NCI-H1694 treated with DMSO at 0.1 percent for 48 hours (cell line): Measurements from ENCODE around the gene BCL2L14.
A peak's percentile ranks its signal among the peaks of the same experiment; 100 is the strongest.

ENCODE experiments used
- DNase-seq: peaks from one replicate; lab custom pipeline; 2025; lab: John Stamatoyannopoulos, UW

Gene BCL2L14, protein sequence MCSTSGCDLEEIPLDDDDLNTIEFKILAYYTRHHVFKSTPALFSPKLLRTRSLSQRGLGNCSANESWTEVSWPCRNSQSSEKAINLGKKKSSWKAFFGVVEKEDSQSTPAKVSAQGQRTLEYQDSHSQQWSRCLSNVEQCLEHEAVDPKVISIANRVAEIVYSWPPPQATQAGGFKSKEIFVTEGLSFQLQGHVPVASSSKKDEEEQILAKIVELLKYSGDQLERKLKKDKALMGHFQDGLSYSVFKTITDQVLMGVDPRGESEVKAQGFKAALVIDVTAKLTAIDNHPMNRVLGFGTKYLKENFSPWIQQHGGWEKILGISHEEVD

DNA sequence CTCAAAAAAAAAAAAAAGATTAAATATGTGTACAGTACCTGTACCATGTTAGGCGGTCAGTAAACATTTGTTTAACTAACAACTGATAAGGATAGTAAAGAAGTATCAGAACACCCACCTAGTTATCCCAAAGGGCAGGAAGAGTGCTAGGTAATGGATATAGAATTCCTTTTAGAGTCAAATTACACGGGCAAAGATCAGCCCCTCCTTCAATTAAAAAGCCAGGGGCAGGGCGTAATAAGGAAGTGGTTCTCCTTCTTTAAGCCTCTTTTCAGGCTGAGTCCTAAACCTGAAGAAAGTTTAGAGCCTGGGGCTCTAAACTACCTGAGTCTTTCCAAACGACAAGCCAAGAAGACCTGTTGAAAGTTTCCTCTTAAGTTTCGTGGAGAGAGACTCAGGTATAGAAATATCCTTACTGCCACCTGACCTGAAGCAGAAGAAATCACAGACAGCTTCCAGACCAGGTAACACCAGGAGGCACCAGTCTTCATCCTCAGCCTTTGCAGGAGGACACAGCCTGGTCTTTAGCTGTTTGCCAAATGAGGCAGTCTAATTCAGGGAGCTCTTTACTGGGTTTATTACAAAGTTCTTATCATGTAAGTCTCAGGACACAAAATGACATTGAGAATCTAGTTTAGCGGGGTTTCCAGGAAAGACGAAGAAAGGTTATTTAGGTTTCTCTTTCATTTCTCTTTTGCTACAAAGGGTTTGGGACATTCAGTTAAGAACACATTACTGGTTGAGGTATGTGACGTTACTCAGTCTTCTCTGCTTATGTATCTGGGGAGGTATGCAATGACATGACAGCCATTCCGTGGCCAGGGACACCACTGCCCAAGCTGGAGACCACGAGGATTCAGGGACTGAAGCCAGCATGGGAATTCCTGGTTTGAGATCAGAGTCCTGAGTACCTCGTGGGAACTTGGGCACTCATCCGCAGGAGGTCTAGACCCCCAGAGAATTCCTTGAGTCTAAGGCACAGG, at the start of gene BCL2L14:
BCL2L14 (plus strand) TSS at position 266 of the 983 bp plus-strand sequence. CDS start 8,367 bp downstream, outside the sequence.
- DNase-seq: no peak

DNA sequence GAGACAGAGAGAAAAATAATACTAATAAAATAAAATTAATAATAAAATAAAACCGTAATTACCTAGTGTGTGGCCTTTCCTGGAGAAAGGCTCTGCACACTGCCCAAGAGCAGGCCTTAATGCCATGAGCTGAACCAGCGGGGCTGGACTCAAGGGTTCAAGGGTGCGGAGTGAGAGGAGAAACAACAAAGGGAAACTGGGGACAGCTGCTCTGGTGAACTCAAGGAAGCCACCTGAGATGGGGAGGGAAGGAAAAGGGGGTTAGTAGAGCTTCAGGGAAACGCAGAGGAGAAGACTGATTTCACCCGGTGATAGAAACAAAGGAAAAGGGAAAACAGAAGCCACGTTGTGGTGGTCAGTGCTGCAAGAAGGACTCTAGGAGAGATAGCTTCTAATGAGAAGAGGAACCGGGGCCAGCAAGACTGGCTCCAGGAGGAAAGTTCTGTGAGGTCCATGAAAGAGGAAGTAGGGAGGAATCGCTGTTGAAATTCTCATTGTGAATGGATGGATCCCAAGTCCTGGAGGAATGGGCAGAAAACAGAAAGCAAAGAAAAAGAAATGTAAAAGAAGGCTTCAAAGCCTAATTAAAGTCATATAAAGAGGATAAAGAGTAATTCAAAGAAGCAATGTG, 48.3 kb upstream of the BCL2L14 start:
- no peak for DNase-seq

DNA sequence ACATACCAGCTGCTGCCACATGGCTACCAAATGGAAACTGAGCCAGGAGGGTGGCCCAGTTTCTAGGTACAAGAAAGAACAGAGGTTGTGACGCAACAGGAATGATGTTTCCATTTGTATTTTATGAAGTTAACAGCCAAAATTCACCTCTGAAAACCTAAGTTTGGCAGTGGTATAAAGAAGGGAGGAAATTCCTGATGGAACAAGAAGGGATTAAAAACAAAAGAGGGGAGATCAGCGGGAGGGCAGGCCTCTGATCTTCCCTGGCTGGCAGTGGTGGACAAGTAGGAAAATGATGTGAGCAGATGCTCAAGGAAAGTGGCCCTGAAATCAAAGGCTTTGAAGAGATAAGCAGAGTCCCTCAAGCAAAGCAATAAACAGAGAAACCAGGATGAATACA, 47.3 kb upstream of the BCL2L14 start:
- DNase-seq: no peak

DNA sequence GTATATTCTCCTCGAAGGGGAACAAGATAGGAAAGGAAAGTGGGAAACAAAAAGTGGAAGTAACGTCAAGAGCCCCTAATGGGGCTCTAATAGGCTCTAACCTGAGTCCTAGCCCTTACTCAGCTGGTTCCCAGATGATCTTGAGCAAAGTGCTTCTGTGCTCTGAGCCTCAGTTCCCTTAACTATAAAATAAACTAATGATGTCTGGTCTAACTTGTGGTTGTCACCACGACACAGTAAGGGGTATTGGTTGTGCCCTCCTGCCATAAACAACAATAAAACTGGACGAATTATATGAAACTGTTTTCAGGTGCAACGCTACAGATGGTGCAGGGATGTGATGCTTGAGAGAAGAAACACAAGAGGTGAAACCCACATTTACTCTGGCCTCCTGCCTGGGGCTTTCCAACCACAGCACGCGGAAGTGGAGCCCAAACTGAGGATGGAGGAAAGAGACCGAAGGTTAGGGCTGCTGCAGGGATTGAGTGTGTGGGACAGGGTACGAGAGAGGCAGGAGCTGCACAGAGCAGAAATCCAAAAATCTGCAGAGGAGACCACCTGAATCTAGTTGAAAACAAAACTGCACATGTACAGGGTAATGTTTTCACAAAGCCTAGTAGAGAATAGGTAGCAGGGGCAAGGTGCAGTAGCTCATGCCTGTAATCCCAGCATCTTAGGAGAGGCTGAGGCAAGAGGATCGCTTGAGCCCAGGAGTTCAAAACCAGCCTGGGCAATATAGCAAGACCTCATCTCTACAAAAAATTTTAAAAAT, 45.6 kb upstream of the BCL2L14 start:
- no peak for DNase-seq

DNA sequence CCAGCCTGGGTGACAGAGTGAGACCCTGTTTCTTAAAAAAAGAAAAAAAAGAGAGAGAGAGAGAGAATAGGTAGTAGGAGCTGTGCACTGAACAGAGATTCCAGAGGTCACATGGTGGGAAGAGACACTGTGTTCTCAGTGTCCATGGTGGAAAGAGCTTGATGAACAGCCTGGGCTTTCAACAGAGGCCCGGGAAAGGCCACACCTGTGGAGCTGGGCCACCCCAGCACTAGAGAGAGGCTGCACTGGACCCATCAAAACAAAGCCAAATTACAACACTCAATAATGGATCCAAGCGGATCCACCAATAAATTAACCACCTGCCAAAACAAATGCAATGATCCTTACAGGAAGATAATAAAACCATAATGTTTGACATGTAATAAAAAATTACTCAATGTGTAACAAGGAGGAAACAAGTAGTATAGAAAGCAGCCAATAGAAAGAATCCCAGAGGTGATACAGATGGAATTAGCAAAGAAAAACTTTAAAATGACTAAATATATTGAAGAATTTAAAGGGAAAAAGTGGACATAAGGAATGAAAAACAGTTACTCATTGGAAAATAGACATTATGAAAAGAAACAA, 44.8 kb upstream of the BCL2L14 start:
- no peak for DNase-seq

DNA sequence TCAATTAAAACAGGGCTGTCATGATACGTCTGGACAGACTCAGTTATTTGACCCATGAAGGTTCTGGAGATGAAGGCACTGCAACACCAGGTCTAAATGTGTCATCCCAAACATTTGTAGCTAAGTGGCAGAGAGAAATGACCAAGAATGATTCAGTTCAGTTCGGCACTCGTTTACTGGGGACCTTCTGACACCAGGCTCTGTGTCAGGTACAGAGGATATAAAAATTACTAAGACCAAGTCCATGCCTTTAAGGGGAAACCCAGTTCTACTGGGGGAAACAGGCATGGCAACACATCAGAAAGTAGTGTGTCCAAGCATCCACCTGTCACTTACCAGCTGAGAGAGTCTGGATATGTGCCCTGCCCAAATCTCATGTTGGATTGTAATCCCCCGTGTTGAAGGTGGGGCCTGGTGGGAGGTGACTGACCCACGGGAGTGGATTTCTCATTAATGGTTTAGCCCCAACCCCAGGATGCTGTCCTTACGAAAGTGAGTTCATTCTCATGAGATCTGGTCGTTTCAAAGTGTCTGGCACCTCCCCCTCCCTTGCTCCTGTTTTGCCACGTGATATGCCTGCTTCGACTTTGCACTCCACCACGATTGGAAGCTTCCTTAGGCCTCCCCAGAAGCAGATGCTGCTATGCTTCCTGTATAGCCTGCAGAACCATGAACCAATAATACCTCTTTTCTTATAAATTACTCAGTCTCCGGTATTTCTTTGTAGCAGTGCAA, 41.9 kb upstream of the BCL2L14 start:
- DNase-seq: no peak

DNA sequence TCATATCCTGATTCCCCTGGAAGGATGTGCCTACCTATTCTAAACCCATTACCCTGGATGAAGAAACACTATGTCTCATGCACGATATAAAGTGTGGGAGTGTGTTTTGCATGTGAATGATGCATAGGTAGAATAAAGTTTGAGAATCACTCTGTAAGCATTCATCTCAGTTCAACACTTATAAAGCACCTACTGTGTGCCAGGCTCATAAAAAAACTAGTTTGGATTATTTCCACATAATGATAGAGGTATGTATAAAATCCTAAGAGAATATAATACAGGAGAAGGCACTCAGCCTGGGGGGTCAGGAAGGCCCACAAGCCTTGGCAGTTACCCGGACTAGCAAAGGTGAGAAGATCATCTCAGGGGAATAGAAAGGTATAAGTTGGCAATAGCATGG, 41.1 kb upstream of the BCL2L14 start:
- no peak for DNase-seq

DNA sequence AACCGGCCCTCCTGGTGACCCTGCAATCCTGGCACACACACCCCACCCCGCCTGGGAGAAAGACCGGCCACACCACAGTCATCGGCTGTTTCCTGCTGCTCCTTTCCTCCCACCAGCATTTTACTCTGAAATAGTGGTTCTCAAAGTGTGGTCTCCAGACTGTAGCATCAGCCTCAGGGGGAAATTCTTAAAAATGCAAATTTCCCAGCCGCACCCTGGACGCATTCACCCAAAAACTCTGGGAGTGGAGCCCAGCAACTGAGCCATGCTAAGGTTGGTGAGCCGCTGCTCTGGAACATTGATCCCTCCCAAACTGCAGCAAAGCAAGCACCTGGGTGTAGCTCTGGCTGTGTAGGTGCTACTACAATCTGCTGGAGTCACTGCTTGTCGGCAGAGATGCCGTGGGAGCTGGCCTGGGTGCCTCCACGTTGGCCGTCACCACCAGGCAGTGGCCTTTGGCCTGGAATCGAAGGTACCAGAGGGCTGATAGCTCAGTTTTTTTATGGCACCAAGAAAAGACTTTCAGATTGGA, 38.4 kb upstream of the BCL2L14 start:
- DNase-seq: no peak

DNA sequence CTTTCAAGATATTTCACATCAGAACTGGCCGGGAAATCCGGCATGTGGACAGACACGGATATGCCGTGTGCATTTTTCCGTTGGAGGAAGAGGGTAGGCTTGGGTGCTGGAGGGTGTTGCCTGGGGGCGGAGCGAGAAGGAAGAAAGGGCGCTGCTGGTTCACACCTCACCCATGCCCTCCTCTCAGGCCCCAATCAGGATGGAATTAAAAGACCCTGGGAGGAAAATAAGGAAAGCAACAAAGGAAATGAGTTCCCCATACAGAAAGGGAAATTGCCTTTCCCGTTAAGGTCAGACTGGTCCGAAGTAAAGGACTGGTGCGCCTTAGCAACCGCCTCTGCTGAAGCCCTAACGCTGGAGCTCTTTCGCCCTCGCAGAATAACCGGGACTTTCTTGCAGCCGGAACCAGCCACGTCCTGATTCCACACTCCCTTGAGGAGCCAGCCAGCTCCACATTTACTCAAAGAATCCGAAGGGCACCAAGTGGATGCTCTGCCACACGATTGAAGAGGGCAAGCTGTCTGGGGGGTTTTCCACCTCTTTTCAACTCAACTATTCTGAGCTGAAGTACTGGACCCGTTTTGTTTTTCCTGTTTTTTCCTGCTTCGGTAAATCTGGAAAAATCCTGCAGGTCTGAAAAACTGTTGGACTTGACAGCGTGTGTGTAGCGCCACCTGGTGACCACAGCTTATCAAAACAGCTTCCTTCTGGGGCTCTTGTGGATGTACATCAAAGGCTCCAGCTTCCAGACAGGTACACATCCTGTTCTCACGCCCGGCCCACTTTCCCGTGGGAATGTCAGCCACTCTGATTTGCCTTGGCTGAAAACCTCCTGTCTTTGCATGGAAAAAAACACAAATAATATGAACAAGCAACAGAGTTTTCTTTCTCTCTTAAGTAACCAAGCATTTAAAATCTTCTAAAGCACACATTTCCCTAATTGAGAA, 37.6 kb upstream of the BCL2L14 start:
- peak; percentile 87 for DNase-seq

DNA sequence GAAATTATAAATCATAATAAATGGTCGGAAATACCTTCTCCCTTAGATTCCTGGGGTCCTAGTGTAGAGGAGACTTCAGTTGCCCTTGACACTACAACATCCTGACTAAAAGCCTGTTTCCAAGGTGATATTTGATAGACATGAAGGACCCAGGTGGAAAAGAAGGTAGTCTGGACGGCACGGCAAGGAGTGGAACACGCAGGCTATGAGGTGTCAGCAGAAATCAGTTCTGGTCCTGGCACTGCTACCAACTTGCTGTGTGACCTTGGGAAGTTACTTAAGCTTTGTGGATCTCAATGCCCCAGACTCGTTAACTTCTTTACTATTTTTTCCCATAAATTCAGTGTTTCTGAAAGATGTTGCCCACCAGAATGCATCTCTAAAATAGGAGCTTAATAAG, 36.9 kb upstream of the BCL2L14 start:
- DNase-seq: no peak

DNA sequence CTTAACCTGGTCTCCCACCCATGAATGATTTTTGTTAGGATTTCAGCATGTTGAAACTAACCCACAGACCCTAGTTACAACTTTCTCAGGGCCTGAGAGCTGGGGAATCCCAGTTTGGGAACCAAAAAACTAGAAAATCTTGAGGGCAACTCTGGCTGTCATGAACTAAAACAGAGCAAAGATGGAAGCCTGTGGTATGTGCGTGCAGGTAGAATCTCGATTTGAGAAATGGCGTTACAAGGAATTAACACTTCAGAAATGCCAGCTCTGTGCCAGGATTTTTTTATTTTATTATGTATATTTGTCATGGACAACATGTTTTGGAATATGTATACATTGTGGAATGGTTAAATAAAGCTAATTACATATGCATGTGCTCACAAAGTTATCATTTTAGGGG, 36.4 kb upstream of the BCL2L14 start:
- no peak for DNase-seq

DNA sequence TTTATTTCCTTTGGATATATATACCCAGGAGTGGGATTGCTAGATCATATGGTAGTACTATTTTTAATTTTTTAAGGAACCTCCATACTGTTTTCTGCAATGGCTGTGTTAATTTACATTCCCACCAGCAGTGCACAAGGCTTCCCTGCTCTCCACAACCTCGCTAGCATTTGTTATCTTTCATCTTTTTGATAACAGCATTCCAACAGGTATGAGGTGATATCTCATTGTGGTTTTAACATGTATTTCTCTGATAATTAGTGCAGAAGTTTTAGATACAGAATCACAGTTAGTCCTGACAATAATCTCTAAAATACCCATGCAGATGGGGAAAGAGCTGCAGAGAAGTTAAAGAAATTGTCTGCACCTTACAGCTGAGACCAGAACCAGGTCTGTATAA, 35.5 kb upstream of the BCL2L14 start:
- DNase-seq: no peak

DNA sequence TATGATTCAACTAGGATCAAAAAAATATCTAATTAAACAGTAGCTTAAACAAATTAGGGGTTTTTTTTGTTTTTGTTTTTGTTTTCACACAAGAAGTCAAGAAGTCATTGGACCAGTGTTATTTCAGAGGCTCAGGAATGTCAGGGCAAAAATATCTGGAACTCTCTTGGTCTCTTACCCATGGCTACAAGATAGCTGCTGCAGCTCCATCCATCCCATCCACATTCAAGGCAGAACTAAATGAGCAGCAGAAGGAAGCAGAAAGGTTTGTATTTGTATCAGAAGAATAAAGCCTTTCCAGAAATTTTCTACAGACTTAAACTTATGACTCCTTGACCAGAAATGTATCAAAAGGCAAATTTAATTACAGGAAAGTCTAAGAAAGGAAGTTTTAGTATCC, 33.8 kb upstream of the BCL2L14 start:
- no peak for DNase-seq

DNA sequence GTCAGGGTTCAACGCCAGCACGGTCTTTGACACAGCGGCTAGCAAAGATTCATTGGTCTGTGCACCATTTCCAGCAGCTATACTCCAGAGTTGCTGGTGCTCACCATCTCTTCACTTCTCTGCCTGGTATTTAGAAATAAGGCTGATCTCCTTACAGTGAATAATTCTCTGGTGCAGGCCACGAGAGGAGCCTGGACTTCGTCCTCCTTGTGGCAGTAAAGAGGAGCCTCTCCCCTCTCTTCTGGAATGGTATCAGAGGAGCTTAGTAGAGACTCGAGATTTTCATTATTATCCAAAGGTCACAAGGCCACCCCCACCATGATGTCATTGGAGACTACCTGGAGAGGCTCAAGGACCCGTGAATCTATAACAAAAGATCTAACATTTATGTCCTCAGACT, 30.8 kb upstream of the BCL2L14 start:
- DNase-seq: no peak

DNA sequence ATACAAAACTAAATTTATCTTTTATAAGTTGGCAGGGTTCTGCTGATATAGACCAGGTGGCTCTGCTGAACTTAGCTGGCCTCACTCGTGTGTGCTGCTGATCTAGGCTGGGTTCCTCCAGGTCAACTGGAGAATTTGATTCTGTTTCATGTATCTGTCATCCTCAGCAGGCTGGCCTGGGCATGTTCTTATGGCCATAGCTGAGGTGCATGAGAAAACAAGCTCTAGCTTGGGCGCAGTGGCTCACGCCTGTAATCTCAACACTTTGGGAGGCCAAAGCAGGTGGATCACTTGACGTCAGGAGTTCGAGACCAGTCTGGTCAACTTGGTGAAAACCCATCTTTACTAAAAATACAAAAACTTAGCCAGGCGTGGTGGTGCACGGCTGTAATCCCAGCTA, 24.3 kb upstream of the BCL2L14 start:
- DNase-seq: no peak

DNA sequence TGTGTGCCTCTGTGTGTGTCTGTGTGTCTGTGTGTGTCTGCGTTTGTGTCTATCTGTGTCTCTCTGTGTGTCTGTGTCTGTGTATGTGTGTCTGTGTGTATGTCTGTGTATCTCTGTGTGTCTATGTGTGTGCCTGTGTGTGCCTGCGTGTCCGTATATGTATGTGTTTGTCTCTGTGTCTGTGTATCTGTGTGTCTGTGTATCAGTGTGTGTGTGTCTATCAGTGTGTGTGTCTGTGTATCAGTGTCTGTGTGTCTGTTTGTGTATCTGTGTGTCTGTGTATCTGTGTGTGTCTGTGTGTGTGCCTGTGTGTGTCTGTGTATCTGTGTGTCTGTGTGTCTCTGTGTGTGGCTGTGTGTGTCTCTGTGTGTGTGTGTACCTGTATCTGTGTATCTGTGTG, 23.1 kb upstream of the BCL2L14 start:
- DNase-seq: no peak

DNA sequence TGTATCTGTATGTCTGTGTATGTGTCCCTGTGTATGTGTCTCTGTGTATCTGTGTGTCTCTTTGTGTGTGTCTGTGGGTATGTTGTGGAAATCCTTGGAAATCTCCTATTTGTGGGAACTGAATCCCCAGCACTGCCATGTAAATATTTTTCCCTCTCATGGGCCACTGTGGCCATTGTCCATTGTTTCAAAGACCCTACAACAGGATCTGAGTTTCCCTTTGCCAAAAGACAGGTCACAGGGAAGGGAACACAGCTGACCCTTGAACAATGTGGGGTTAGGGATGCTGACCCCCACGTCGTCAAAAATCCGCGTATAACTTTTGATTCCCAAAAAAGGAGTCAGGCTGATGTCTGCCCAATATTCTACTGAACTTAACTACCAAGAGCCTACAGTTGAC, 22.5 kb upstream of the BCL2L14 start:
- no peak for DNase-seq

DNA sequence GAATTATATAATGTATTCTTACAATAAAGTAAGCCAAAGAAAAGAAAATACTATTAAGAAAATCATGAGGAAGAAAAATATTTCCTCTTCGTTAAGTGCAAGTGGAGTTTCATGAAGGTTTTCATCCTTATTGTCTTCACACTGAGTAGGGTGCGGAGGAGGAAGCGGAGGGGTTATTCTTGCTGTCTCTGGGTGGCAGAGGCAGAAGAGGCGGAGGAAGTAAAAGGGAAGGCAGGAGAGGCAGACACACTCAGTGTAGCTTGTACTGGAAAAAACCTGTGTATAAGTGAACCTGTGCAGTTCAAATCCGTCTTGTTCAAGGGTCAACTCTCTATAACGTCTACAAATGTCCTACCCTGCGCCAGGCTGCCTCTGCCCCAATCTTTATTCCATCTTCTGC, 22.0 kb upstream of the BCL2L14 start:
- no peak for DNase-seq

DNA sequence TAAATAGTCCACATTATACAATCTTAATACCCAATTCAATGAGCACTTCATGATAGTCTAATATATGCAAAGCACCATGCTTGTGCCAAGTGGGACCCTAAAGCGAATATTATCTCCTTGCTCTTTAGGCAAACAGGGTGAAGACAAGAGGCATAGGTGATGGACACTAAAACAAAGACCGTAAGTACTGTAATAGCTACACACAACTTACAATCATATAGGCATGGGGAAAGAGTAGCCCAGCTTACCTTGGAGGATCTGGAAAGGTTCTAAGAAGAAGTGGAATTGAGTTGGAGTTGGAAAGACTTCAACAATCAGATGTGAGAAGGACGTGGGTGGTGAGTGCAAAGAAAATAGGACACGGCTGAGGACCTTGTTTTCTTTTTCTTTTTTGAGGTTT, 19.1 kb upstream of the BCL2L14 start:
- no peak for DNase-seq
